ENCODE data around the gene KCNK5.

KCNK5 gene

DNA sequence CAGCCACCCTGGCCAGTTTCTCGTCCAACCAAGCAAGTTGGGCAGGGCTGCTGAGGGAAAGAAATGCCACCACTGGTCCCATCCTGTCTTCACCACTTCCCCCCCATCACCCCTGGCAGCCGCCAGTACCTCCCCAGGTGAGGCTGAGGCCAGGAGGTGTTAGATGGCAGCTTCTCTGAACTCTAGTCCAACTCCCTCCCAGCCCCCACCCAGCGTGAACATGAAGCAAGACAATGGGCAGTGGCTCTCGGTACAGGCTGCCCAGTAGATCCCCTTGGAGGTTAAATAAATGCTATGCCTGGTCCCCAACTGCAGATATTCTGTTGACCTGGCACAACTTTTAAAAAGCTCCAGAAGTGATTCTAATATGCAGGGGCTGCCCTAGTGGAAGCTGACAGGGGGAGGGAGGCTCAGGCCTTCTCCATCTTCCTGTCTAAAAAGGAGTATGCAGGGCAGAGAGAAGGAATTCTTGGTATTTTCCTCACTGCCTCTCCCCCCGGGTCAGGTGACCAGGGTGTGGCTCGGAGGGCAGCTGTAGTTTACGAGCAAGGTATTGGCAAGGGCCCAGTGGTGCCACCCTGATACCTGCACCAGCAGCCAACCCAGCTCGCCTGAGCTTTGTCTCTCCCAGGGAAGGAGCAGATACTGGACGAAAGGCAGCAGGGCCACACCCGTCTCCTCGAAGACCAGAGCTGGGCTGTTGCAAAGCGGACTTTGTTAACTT, 25.7 kb downstream of the KCNK5 start:
- Mint-ChIP-seq H3K9me3 (no peaks in the 10 kb centered on the region), H3K27me3 (ENCODE audit: low read depth) (peaks cover 13% of the 10 kb centered on the region), H3K4me1 (peaks cover 38% of the 10 kb centered on the region), H3K4me3 (no peak overlapping the region), H3K27ac (peak overlapping the region; percentile 71 to 91 (median 91)), H3K36me3 (ENCODE audit: low read depth) (no peaks in the 10 kb centered on the region)
- TF ChIP-seq, protein P1, sequence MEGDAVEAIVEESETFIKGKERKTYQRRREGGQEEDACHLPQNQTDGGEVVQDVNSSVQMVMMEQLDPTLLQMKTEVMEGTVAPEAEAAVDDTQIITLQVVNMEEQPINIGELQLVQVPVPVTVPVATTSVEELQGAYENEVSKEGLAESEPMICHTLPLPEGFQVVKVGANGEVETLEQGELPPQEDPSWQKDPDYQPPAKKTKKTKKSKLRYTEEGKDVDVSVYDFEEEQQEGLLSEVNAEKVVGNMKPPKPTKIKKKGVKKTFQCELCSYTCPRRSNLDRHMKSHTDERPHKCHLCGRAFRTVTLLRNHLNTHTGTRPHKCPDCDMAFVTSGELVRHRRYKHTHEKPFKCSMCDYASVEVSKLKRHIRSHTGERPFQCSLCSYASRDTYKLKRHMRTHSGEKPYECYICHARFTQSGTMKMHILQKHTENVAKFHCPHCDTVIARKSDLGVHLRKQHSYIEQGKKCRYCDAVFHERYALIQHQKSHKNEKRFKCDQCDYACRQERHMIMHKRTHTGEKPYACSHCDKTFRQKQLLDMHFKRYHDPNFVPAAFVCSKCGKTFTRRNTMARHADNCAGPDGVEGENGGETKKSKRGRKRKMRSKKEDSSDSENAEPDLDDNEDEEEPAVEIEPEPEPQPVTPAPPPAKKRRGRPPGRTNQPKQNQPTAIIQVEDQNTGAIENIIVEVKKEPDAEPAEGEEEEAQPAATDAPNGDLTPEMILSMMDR (IDR thresholded peaks at IDR 0.05; ENCODE audit: unreplicated experiment in 3 of 3): no peak

DNA sequence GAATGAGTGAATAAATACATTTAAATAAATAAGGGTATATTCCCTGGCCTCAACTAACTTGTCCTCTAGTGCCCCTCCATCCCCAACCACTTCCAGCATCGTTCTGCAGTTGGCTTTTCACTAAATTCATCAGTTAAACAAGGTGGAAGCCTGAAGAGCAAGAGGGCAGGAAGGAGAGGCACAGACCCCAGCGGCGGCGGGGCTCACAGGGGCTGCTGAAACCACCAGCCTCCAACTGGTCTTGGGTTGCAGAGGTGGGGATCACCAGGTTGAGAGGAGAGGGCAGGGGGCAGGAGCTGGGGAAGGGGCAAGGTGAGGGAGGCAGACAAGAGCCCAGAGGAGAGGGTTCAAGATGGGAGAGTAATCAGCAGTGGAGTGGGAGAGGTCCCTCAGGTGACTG, 27.1 kb downstream of the KCNK5 start:
- TF ChIP-seq, protein P1 (IDR thresholded peaks at IDR 0.05; ENCODE audit: unreplicated experiment in 3 of 3): no peak
- no peak overlapping the region for H3K4me3 Mint-ChIP-seq
- peaks cover 33% of the 10 kb centered on the region for H3K4me1 Mint-ChIP-seq

DNA sequence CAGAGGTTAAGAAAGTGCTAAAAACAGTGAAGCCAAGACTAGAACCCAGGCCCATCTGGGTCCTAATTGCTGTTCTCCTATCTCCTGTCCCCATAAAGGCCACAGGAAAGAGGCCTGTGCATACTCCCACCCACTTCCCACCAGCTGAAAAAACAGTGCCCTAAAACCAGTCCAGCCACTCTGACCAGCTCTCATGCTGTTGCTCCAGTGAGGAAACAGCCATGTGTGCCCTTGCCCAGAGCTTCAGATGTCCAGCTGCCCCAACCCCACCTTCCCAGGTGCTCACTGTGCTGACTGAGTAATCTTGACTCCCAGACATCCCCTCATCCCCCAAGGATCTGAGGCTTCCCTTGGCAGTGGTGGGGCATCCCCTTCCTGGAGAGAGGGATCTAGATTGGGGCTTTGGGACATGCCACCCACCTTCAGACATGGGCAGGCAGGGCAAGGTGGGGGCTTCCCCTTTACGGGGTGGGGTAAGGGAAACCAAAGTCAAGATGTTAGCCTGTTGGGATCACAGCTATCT, 28.7 kb downstream of the KCNK5 start:
- H3K9me3 Mint-ChIP-seq: no peaks in the 10 kb centered on the region
- H3K4me3 Mint-ChIP-seq: no peak overlapping the region
- peak overlapping the region in 2 of 3 experiments; percentile 5 to 36 for H3K27ac Mint-ChIP-seq
- H3K36me3 Mint-ChIP-seq (ENCODE audit: low read depth): peaks cover 7% of the 10 kb centered on the region
- TF ChIP-seq, protein P1 (IDR thresholded peaks at IDR 0.05; ENCODE audit: unreplicated experiment in 3 of 3): no peak
- H3K4me1 Mint-ChIP-seq: peaks cover 28% of the 10 kb centered on the region
- peaks cover 9% of the 10 kb centered on the region for H3K27me3 Mint-ChIP-seq (ENCODE audit: low read depth)

More for the DNA sequence above, 27.1 kb downstream of the KCNK5 start:
- Mint-ChIP-seq H3K9me3 (no peaks in the 10 kb centered on the region), H3K36me3 (ENCODE audit: low read depth) (no peaks in the 10 kb centered on the region), H3K27ac (peak overlapping the region in 2 of 3 experiments; percentile 32 to 58), H3K27me3 (ENCODE audit: low read depth) (peaks cover 13% of the 10 kb centered on the region)

DNA sequence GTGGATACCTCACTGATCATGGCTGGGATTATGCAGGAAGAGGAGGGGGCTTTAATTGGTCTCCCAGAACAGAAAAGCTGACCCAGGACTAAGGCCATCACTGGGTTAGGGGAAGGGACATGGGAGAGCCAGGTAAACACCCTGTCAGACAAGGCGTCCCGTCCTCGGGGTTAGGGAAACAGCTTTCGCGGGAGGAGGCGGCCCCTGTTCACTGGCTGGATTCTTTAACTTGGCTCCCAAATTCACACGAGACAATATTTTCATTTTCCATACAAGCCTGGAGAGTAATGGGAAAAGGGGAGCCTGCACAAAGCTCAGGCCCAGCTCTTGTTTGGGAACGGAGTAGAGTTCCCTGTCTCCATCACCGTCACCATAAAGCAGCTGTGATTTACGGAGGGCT, 29.3 kb downstream of the KCNK5 start:
- TF ChIP-seq, protein P1 (IDR thresholded peaks at IDR 0.05; ENCODE audit: unreplicated experiment in 3 of 3): no peak
- peaks cover 13% of the 10 kb centered on the region for H3K36me3 Mint-ChIP-seq (ENCODE audit: low read depth)
- peaks cover 30% of the 10 kb centered on the region for H3K4me1 Mint-ChIP-seq
- H3K9me3 Mint-ChIP-seq: no peaks in the 10 kb centered on the region
- H3K27ac Mint-ChIP-seq: peak overlapping the region; percentile 5 to 58 (median 36)
- H3K27me3 Mint-ChIP-seq (ENCODE audit: low read depth): peaks cover 9% of the 10 kb centered on the region
- no peak overlapping the region for H3K4me3 Mint-ChIP-seq

DNA sequence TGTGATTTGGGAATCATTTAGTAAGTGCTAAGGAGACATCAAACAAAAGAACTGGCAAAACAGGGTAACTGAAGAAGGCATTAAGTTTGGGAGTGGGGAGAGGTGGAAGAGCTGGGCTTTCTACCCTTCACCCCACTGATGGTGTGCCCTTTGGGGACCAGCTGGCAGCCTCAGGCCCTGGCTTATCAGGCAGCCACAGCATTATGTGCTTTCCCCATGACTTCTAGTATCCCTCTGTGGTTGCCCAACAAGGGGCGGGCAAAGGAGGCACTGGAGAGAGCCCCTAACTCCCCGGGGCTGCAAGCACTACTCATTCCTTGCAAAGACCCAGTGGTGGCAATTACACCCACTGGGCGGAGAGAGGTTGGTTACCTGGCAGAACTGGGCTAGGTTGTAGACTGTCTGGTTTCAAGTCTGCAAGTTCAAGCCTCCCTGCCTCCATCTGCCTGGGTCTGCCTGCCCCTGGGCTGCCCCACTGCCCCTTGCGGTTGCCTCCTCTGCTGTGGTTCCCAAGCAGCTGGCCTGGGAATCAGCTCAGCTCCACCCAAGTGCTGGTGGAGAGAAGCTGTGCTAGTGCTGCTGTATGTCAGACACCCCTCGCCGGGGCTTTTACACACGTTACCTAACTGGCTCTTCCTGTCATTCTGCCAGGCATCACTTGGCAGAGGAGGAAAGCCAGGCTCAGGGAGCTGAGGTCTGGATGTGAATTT, 29.9 kb downstream of the KCNK5 start:
- H3K4me3 Mint-ChIP-seq: no peak overlapping the region
- no peaks in the 10 kb centered on the region for H3K9me3 Mint-ChIP-seq
- H3K27me3 Mint-ChIP-seq (ENCODE audit: low read depth): peaks cover 9% of the 10 kb centered on the region
- peaks cover 18% of the 10 kb centered on the region for H3K36me3 Mint-ChIP-seq (ENCODE audit: low read depth)
- TF ChIP-seq, protein P1 (IDR thresholded peaks at IDR 0.05; ENCODE audit: unreplicated experiment in 3 of 3): no peak
- peak overlapping the region in 1 of 3 experiments; percentile 58 for H3K27ac Mint-ChIP-seq
- H3K4me1 Mint-ChIP-seq: peaks cover 32% of the 10 kb centered on the region
